ENCODE data around the gene CSTF3. TPM values are rescaled to one million over a fixed set of nuclear protein-coding genes. Genes with fewer than 3 reads are reported as not detected.

The CSTF3 gene
- polyA plus RNA-seq, 1 donor from 2014 or later = 86.8 TPM

- H3K4me2 ChIP-seq (ENCODE audit: low read length) = no peak overlapping the region
- H3K27me3 ChIP-seq (ENCODE audit: insufficient read depth, low read depth, low read length) = no peaks in the 10 kb centered on the region
- H3K79me2 ChIP-seq (replicated peaks; ENCODE audit: insufficient read depth, low read length) = no peaks in the 10 kb centered on the region
- H2AFZ ChIP-seq (ENCODE audit: low read depth, low read length) = no peak overlapping the region
- no peak overlapping the region for H3K27ac ChIP-seq (ENCODE audit: low read length)
- no peak for TF ChIP-seq RAD21 (conservative IDR thresholded peaks at IDR 0.05)
- TF ChIP-seq TAF1 (IDR thresholded peaks at IDR 0.05; ENCODE audit: low read depth) = no peak
- TF ChIP-seq POLR2AphosphoS5 (IDR thresholded peaks at IDR 0.05) = no peak
- TF ChIP-seq MXI1 (conservative IDR thresholded peaks at IDR 0.05; ENCODE audit: poor library complexity, severe bottlenecking) = no peak
- TF ChIP-seq, protein P1, sequence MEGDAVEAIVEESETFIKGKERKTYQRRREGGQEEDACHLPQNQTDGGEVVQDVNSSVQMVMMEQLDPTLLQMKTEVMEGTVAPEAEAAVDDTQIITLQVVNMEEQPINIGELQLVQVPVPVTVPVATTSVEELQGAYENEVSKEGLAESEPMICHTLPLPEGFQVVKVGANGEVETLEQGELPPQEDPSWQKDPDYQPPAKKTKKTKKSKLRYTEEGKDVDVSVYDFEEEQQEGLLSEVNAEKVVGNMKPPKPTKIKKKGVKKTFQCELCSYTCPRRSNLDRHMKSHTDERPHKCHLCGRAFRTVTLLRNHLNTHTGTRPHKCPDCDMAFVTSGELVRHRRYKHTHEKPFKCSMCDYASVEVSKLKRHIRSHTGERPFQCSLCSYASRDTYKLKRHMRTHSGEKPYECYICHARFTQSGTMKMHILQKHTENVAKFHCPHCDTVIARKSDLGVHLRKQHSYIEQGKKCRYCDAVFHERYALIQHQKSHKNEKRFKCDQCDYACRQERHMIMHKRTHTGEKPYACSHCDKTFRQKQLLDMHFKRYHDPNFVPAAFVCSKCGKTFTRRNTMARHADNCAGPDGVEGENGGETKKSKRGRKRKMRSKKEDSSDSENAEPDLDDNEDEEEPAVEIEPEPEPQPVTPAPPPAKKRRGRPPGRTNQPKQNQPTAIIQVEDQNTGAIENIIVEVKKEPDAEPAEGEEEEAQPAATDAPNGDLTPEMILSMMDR (IDR thresholded peaks at IDR 0.05; ENCODE audit: poor library complexity, severe bottlenecking) = no peak
- TF ChIP-seq, protein P2, sequence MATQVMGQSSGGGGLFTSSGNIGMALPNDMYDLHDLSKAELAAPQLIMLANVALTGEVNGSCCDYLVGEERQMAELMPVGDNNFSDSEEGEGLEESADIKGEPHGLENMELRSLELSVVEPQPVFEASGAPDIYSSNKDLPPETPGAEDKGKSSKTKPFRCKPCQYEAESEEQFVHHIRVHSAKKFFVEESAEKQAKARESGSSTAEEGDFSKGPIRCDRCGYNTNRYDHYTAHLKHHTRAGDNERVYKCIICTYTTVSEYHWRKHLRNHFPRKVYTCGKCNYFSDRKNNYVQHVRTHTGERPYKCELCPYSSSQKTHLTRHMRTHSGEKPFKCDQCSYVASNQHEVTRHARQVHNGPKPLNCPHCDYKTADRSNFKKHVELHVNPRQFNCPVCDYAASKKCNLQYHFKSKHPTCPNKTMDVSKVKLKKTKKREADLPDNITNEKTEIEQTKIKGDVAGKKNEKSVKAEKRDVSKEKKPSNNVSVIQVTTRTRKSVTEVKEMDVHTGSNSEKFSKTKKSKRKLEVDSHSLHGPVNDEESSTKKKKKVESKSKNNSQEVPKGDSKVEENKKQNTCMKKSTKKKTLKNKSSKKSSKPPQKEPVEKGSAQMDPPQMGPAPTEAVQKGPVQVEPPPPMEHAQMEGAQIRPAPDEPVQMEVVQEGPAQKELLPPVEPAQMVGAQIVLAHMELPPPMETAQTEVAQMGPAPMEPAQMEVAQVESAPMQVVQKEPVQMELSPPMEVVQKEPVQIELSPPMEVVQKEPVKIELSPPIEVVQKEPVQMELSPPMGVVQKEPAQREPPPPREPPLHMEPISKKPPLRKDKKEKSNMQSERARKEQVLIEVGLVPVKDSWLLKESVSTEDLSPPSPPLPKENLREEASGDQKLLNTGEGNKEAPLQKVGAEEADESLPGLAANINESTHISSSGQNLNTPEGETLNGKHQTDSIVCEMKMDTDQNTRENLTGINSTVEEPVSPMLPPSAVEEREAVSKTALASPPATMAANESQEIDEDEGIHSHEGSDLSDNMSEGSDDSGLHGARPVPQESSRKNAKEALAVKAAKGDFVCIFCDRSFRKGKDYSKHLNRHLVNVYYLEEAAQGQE (IDR thresholded peaks at IDR 0.05; ENCODE audit: borderline replicate concordance) = no peak
- TF ChIP-seq EP300 (conservative IDR thresholded peaks at IDR 0.05; ENCODE audit: poor library complexity, severe bottlenecking) = no peak
- no peak for TF ChIP-seq EZH2 (IDR thresholded peaks at IDR 0.05; ENCODE audit: borderline replicate concordance, insufficient read depth, low read length, poor library complexity, severe bottlenecking)
- TF ChIP-seq SMC3 (conservative IDR thresholded peaks at IDR 0.05; ENCODE audit: poor library complexity) = no peak
- no peak overlapping the region for H3K9ac ChIP-seq (ENCODE audit: low read length)
- H4K20me1 ChIP-seq (ENCODE audit: insufficient read depth) = no peaks in the 10 kb centered on the region
- no peak overlapping the region for H3K4me3 ChIP-seq (ENCODE audit: low read length)
- peaks cover 3% of the 10 kb centered on the region for H3K36me3 ChIP-seq (ENCODE audit: insufficient read depth, low read length)
- no peaks in the 10 kb centered on the region for H3K9me2 ChIP-seq (ENCODE audit: insufficient read depth, low read length)
- H3F3A ChIP-seq (ENCODE audit: insufficient read depth, low read length, poor library complexity, severe bottlenecking) = no peaks in the 10 kb centered on the region
- H3K9me3 ChIP-seq (ENCODE audit: low read length) = no peaks in the 10 kb centered on the region
Observed at GRCh38 chr11:33057284-33057683, 104.0 kb downstream of the CSTF3 start.

- H3K9ac ChIP-seq (ENCODE audit: low read length) = no peak overlapping the region
- H3K36me3 ChIP-seq (ENCODE audit: insufficient read depth, low read length) = peaks cover 3% of the 10 kb centered on the region
- H3K9me2 ChIP-seq (ENCODE audit: insufficient read depth, low read length) = no peaks in the 10 kb centered on the region
- no peaks in the 10 kb centered on the region for H3K79me2 ChIP-seq (replicated peaks; ENCODE audit: insufficient read depth, low read length)
- H3K27me3 ChIP-seq (ENCODE audit: insufficient read depth, low read depth, low read length) = no peaks in the 10 kb centered on the region
- no peaks in the 10 kb centered on the region for H3F3A ChIP-seq (ENCODE audit: insufficient read depth, low read length, poor library complexity, severe bottlenecking)
- H3K4me3 ChIP-seq (ENCODE audit: low read length) = no peak overlapping the region
- TF ChIP-seq RAD21 (conservative IDR thresholded peaks at IDR 0.05) (no peak), SMC3 (conservative IDR thresholded peaks at IDR 0.05; ENCODE audit: poor library complexity) (no peak), EZH2 (IDR thresholded peaks at IDR 0.05; ENCODE audit: borderline replicate concordance, insufficient read depth, low read length, poor library complexity, severe bottlenecking) (no peak), POLR2AphosphoS5 (IDR thresholded peaks at IDR 0.05) (no peak), EP300 (conservative IDR thresholded peaks at IDR 0.05; ENCODE audit: poor library complexity, severe bottlenecking) (no peak), TAF1 (IDR thresholded peaks at IDR 0.05; ENCODE audit: low read depth) (no peak), MXI1 (conservative IDR thresholded peaks at IDR 0.05; ENCODE audit: poor library complexity, severe bottlenecking) (no peak)
- TF ChIP-seq, protein P1 (IDR thresholded peaks at IDR 0.05; ENCODE audit: poor library complexity, severe bottlenecking) = no peak
- TF ChIP-seq, protein P2 (IDR thresholded peaks at IDR 0.05; ENCODE audit: borderline replicate concordance) = no peak
- no peak overlapping the region for H3K27ac ChIP-seq (ENCODE audit: low read length)
- no peaks in the 10 kb centered on the region for H3K9me3 ChIP-seq (ENCODE audit: low read length)
- no peak overlapping the region for H2AFZ ChIP-seq (ENCODE audit: low read depth, low read length)
- H3K4me2 ChIP-seq (ENCODE audit: low read length) = no peak overlapping the region
- H4K20me1 ChIP-seq (ENCODE audit: insufficient read depth) = no peaks in the 10 kb centered on the region
Observed at GRCh38 chr11:33055375-33055774, 105.9 kb downstream of the CSTF3 start.
